IMR-90 (cell line): ENCODE results near the gene HDGFL2. TPM values are rescaled to one million over a fixed set of nuclear protein-coding genes. Genes with fewer than 3 reads are reported as not detected.

ENCODE experiments used
- ATAC-seq: fragments of 200-7000 bp; cut with Tn5 transposase; 2 replicates; pipeline ENCODE4 v1.9.1; 2020; ENCODE audit warnings: low read depth, mild to moderate bottlenecking, moderate library complexity
- BruUV-seq: library from RNA; stranded (reverse); fragments of 400-500 nt; replicated peaks from 2 replicates; lab custom pipeline; 2021; lab: Mats Ljungman, UMichigan
- CTCF ChIA-PET: fragments of 300-600 bp; formaldehyde crosslinking; extraction: SDS; loops from one replicate; lab custom pipeline; 2021; ENCODE audit warnings: antibody characterized with exemption; lab: Yijun Ruan, JAX
- POLR2A ChIA-PET: fragments of 300-600 bp; sonication (Branson Sonifier 250); formaldehyde crosslinking; loops from one replicate; lab custom pipeline; 2022; ENCODE audit warnings: antibody characterized with exemption; ENCODE audit not compliant: unreplicated experiment; lab: Charles Lee
- DNase-seq: peaks from one replicate; pipeline ENCODE4 v3.0.0; 2013
- H2AFZ ChIP-seq: replicated peaks from 2 replicates; pipeline ENCODE3; 2013; ENCODE audit warnings: low read length, mild to moderate bottlenecking; ENCODE audit not compliant: poor library complexity
- H2AK5ac ChIP-seq: 2 replicates; pipeline ENCODE4 v1.6.1; 2013; ENCODE audit warnings: low read depth, low read length, inconsistent platforms
- H2AK9ac ChIP-seq: replicated peaks from 2 replicates; pipeline ENCODE3; 2013; ENCODE audit warnings: mild to moderate bottlenecking, low read depth, low read length, moderate library complexity; ENCODE audit not compliant: poor library complexity
- H2BK120ac ChIP-seq: 2 replicates; pipeline ENCODE4 v1.6.1; 2013; ENCODE audit warnings: low read depth, low read length, inconsistent platforms
- H2BK15ac ChIP-seq: 3 replicates; pipeline ENCODE4 v1.6.1; 2013; ENCODE audit warnings: low read depth, low read length, inconsistent platforms
- H2BK20ac ChIP-seq: 2 replicates; pipeline ENCODE4 v1.6.1; 2013; ENCODE audit warnings: low read depth, mild to moderate bottlenecking, inconsistent platforms, low read length, moderate library complexity
- H2BK5ac ChIP-seq: 2 replicates; pipeline ENCODE4 v1.6.1; 2013; ENCODE audit warnings: mild to moderate bottlenecking, low read depth, low read length, inconsistent platforms; ENCODE audit not compliant: poor library complexity, severe bottlenecking
- H3K14ac ChIP-seq: replicated peaks from 2 replicates; pipeline ENCODE4 v1.6.1; 2013; ENCODE audit warnings: low read depth, low read length, inconsistent platforms
- H3K18ac ChIP-seq: 2 replicates; pipeline ENCODE4 v1.6.1; 2013; ENCODE audit warnings: low read depth, low read length, control low read depth
- H3K23ac ChIP-seq: 2 replicates; pipeline ENCODE4 v1.6.1; 2013; ENCODE audit warnings: low read depth, low read length, inconsistent platforms
- H3K27ac ChIP-seq: 2 replicates; pipeline ENCODE4 v1.5.1; 2013; ENCODE audit warnings: mild to moderate bottlenecking, control low read depth, low read length; ENCODE audit not compliant: insufficient read depth
- H3K27me3 ChIP-seq: 2 replicates; pipeline ENCODE4 v1.6.1; 2013; ENCODE audit warnings: low read length; ENCODE audit not compliant: control insufficient read depth, insufficient read depth
- H3K36me3 ChIP-seq: 2 replicates; pipeline ENCODE4 v1.6.1; 2013; ENCODE audit warnings: low read length, mixed read lengths; ENCODE audit not compliant: control insufficient read depth, insufficient read depth
- H3K4ac ChIP-seq: 2 replicates; pipeline ENCODE4 v1.6.1; 2013; ENCODE audit warnings: low read depth, low read length, inconsistent platforms
- H3K4me1 ChIP-seq: 2 replicates; pipeline ENCODE4 v1.6.1; 2013; ENCODE audit warnings: low read length, mixed read lengths; ENCODE audit not compliant: control insufficient read depth, insufficient read depth
- H3K4me2 ChIP-seq: 2 replicates; pipeline ENCODE4 v1.6.1; 2013; ENCODE audit warnings: low read depth, mild to moderate bottlenecking, control low read depth, low read length, moderate library complexity
- H3K4me3 ChIP-seq: 2 replicates; pipeline ENCODE4 v1.5.1; 2013; ENCODE audit warnings: low read depth, mild to moderate bottlenecking, control low read depth, low read length, moderate library complexity; ENCODE audit not compliant: insufficient read depth
- H3K56ac ChIP-seq: 2 replicates; pipeline ENCODE4 v1.6.1; 2013; ENCODE audit warnings: low read length, inconsistent platforms; ENCODE audit not compliant: insufficient read depth; ENCODE audit errors: extremely low read depth
- H3K79me1 ChIP-seq, 2 experiments: 2 replicates each; pipeline ENCODE4 v1.6.1; 2013; ENCODE audit warnings: low read length in 2 of 2, inconsistent platforms in 1 of 2, low read depth in 1 of 2
- H3K9ac ChIP-seq: 2 replicates; pipeline ENCODE4 v1.6.1; 2013; ENCODE audit warnings: low read depth, low read length, control low read depth
- H3K9me1 ChIP-seq: 2 replicates; pipeline ENCODE4 v1.6.1; 2013; ENCODE audit warnings: low read length, inconsistent platforms; ENCODE audit not compliant: insufficient read depth
- H3K9me3 ChIP-seq: 2 replicates; pipeline ENCODE4 v1.6.1; 2013; ENCODE audit warnings: low read length; ENCODE audit not compliant: control insufficient read depth, insufficient read depth
- H4K20me1 ChIP-seq: 2 replicates; pipeline ENCODE4 v1.6.1; 2013; ENCODE audit warnings: low read length, inconsistent platforms; ENCODE audit not compliant: insufficient read depth
- H4K5ac ChIP-seq: 2 replicates; pipeline ENCODE4 v1.6.1; 2013; ENCODE audit warnings: mild to moderate bottlenecking, low read depth, low read length, control low read depth
- H4K8ac ChIP-seq, 2 experiments: 2 replicates each; pipeline ENCODE4 v1.6.1; 2013; ENCODE audit warnings: low read depth in 2 of 2, low read length in 2 of 2, control low read depth in 1 of 2, inconsistent platforms in 1 of 2
- H4K91ac ChIP-seq: 2 replicates; pipeline ENCODE4 v1.6.1; 2013; ENCODE audit warnings: low read depth, low read length, inconsistent platforms; ENCODE audit not compliant: insufficient read depth
- BHLHE40 ChIP-seq: fragments of 150-350 bp; IDR thresholded peaks from 2 replicates; pipeline ENCODE4 v1.6.1; 2016; ENCODE audit warnings: mild to moderate bottlenecking, low read depth, low read length
- CHD1 ChIP-seq: IDR thresholded peaks from 2 replicates; pipeline ENCODE4 v1.6.1; 2012; ENCODE audit warnings: low read depth, low read length, improper control_type of control experiment
- CTCF ChIP-seq: conservative IDR thresholded peaks from 2 replicates; pipeline ENCODE4 v1.5.1; 2012; ENCODE audit warnings: mild to moderate bottlenecking, low read depth, low read length, improper control_type of control experiment
- ELK1 ChIP-seq: fragments of 150-350 bp; IDR thresholded peaks from 2 replicates; pipeline ENCODE4 v1.6.1; 2016; ENCODE audit warnings: low read depth, mild to moderate bottlenecking, low read length, moderate library complexity, borderline replicate concordance
- FOS ChIP-seq: fragments of 150-350 bp; IDR thresholded peaks from 2 replicates; pipeline ENCODE4 v1.6.1; 2016; ENCODE audit warnings: low read depth, low read length
- MAFK ChIP-seq: IDR thresholded peaks from 2 replicates; pipeline ENCODE4 v1.6.1; 2012; ENCODE audit warnings: low read depth, low read length, improper control_type of control experiment
- MAZ ChIP-seq: IDR thresholded peaks from 2 replicates; pipeline ENCODE4 v1.6.1; 2012; ENCODE audit warnings: low read depth, mild to moderate bottlenecking, low read length, improper control_type of control experiment, moderate library complexity, borderline replicate concordance
- NFE2L2 ChIP-seq: fragments of 150-350 bp; IDR thresholded peaks from 2 replicates; pipeline ENCODE4 v1.6.1; 2016; ENCODE audit warnings: low read depth, mild to moderate bottlenecking, low read length
- POLR2A ChIP-seq: IDR thresholded peaks from 2 replicates; pipeline ENCODE4 v1.6.1; 2012; ENCODE audit warnings: mild to moderate bottlenecking, low read depth, low read length
- RAD21 ChIP-seq: IDR thresholded peaks from 2 replicates; pipeline ENCODE4 v1.6.1; 2012; ENCODE audit warnings: low read length, improper control_type of control experiment
- RCOR1 ChIP-seq: IDR thresholded peaks from 2 replicates; pipeline ENCODE4 v1.6.1; 2012; ENCODE audit warnings: mild to moderate bottlenecking, low read length, improper control_type of control experiment; ENCODE audit not compliant: insufficient replicate concordance
- RFX5 ChIP-seq: IDR thresholded peaks from 2 replicates; pipeline ENCODE4 v1.8.0; 2012; ENCODE audit warnings: low read depth, mild to moderate bottlenecking, low read length, moderate library complexity
- SMC3 ChIP-seq: fragments of 150-350 bp; IDR thresholded peaks from 2 replicates; pipeline ENCODE4 v1.6.1; 2016; ENCODE audit warnings: low read depth, mild to moderate bottlenecking, antibody characterized with exemption, low read length, moderate library complexity
- USF2 ChIP-seq: fragments of 150-350 bp; IDR thresholded peaks from 2 replicates; pipeline ENCODE4 v1.6.1; 2017; ENCODE audit warnings: mild to moderate bottlenecking, antibody characterized with exemption, low read length, low read depth
- WGBS, 2 experiments: methylation state at CpG; one replicate each; pipeline versions ENCODE4 v1.1.5 to v1.1.7; 2013; ENCODE audit warnings: missing lambda C conversion rate in 2 of 2; ENCODE audit not compliant: insufficient read length in 1 of 2; ENCODE audit errors: extremely low coverage in 2 of 2; 5-methylcytosine and 5-hydroxymethylcytosine counted together
- dilution Hi-C: fragments of 300-500 bp; cut with HindIII; formaldehyde crosslinking; loops from one replicate; pipeline ENCODE4 v1.14.3; 2018; ENCODE audit warnings: low sequenced_read_pairs; ENCODE audit not compliant: unreplicated experiment
- in situ Hi-C: fragments of 300-500 bp; cut with MboI; formaldehyde crosslinking; loops from 3 replicates; pipeline ENCODE4 v1.14.3; 2019; ENCODE audit warnings: low sequenced_read_pairs, inconsistent platforms, mixed read lengths
- intact Hi-C: fragments of 100-400 bp; cut with micrococcal nuclease; formaldehyde crosslinking; loops from 2 replicates; pipeline ENCODE4 v1.10.0; 2022
- polyA plus RNA-seq, 3 experiments: library from polyadenylated mRNA; depleted of rRNA; stranded (reverse); fragments of >200 nt; gene quantifications; 2 replicates each; pipeline ENCODE4 v1.2.3, GENCODE V29; 2012; ENCODE audit warnings: low replicate concordance in 1 of 3
- total RNA-seq: library from RNA; depleted of rRNA; stranded (reverse); fragments of >200 nt; gene quantifications from 2 replicates; pipeline ENCODE4 v1.2.3, GENCODE V29; 2012

HDGFL2 gene
- total and polyA plus RNA-seq, 2 of the 4 experiments (the other 2 are of a cell fraction): 35.8 to 48.5 TPM

GRCh38 chr19:4457654-4458395, 14.3 kb upstream of the HDGFL2 start, which contains the start of gene UBXN6:
UBXN6 (minus strand) TSS chr19:4457794; CDS start chr19:4457697, 97 bp downstream.
- peak within 1 kb of the TSS; percentile 97 for H4K91ac ChIP-seq
- TF ChIP-seq FOS (0 out of 2 replicates have a peak, but pooled peaks have one; percentile 4), SMC3 (no peak), RAD21 (no peak), RCOR1 (no peak), ELK1 (no peak), NFE2L2 (no peak), MAZ (no peak), MAFK (no peak), BHLHE40 (peak; percentile 63), POLR2A (peak; percentile 2), USF2 (peak; percentile 94), CHD1 (no peak), CTCF (no peak), RFX5 (no peak)

More at GRCh38 chr19:4457654-4458395, 14.3 kb upstream of the HDGFL2 start, which contains the start of gene UBXN6:
- peaks cover 15 to 45% of the 10 kb centered on the region in 2 experiments for H3K79me1 ChIP-seq
- no peaks in the 10 kb centered on the region for H3K9me3 ChIP-seq
- peak within 1 kb of the TSS; percentile 97 for H3K23ac ChIP-seq
- intact Hi-C loops: loop anchor here (2.0 kb wide), 1 partner anchor 55 kb away; the partner anchor contains the start of gene CHAF1A
- peaks cover 15% of the 10 kb centered on the region for H3K36me3 ChIP-seq
- peaks cover 17% of the 10 kb centered on the region for H3K9me1 ChIP-seq
- in situ Hi-C loops: no loop called here
- ATAC-seq (peak; percentile 71), DNase-seq (peak; percentile 99)
- peak within 1 kb of the TSS; percentile 88; the same call in 1 of the 3 replicates for H2BK15ac ChIP-seq
- ChIA-PET CTCF (no interaction called here), POLR2A (no interaction called here)
- H2AK5ac ChIP-seq: peak within 1 kb of the TSS; percentile 99
- peak within 1 kb of the TSS; percentile 98 for H4K8ac ChIP-seq
- 0% methylated on average over 17 of the region's 52 CpGs; no CpG with 5 or more reads in 1 of the 2 experiments for WGBS, 2 experiments
- peak within 1 kb of the TSS; percentile 93 for H2BK5ac ChIP-seq
- H2AFZ ChIP-seq: peak within 1 kb of the TSS; percentile 100
- peak within 1 kb of the TSS; percentile 80; the same call in 1 of the 2 replicates for H2BK20ac ChIP-seq
- H3K4me1 ChIP-seq: peaks cover 12% of the 10 kb centered on the region
- peak within 1 kb of the TSS; percentile 97 for H3K14ac ChIP-seq
- H3K4me2 ChIP-seq: peak within 1 kb of the TSS; percentile 97
- H3K18ac ChIP-seq: peak within 1 kb of the TSS; percentile 80
- H4K5ac ChIP-seq: peak within 1 kb of the TSS; percentile 99
- peak within 1 kb of the TSS; percentile 98 for H3K4ac ChIP-seq
- peak within 1 kb of the TSS; percentile 91 for H3K56ac ChIP-seq
- H3K4me3 ChIP-seq: peak within 1 kb of the TSS; percentile 97
- H2BK120ac ChIP-seq: peak within 1 kb of the TSS; percentile 87
- peak within 1 kb of the TSS; percentile 99 for H3K27ac ChIP-seq
- BruUV-seq: no TSS peak
- H3K27me3 ChIP-seq: no peaks in the 10 kb centered on the region
- peak within 1 kb of the TSS; percentile 99 for H2AK9ac ChIP-seq
- H3K9ac ChIP-seq: peak within 1 kb of the TSS; percentile 99
- peaks cover 21% of the 10 kb centered on the region for H4K20me1 ChIP-seq
- dilution Hi-C loops: no loop called here
